GM12878 (cell line): ENCODE measurements around the gene ST7.

ENCODE experiments used
- CBX5 ChIP-seq: sonication (generic); IDR thresholded peaks from 2 replicates; pipeline ENCODE4 v1.6.1; 2016; ENCODE audit warnings: low read depth, moderate library complexity, mild to moderate bottlenecking, inconsistent platforms
- CTCF ChIP-seq, 3 experiments: IDR thresholded peaks in 2 of 3; conservative IDR thresholded peaks in 1 of 3; 2 replicates each; pipeline ENCODE4 v1.5.1; 2011; ENCODE audit warnings: low read depth in 3 of 3, low read length in 3 of 3, mild to moderate bottlenecking in 3 of 3, control low read depth in 2 of 3, moderate library complexity in 2 of 3, inconsistent platforms in 1 of 3, mixed read lengths in 1 of 3; ENCODE audit not compliant: control insufficient read depth in 2 of 3, insufficient read depth in 1 of 3; ENCODE audit errors: extremely low read depth in 1 of 3
- EP300 ChIP-seq, 2 experiments: fragments of 150-350 bp in 1 of 2; IDR thresholded peaks; 2 replicates each; pipeline ENCODE4 v1.6.1; 2011 to 2012; ENCODE audit warnings: low read depth in 2 of 2, low read length in 2 of 2, borderline replicate concordance in 1 of 2, improper control_type of control experiment in 1 of 2, inconsistent platforms in 1 of 2; ENCODE audit not compliant: control insufficient read depth in 1 of 2
- EZH2 ChIP-seq: IDR thresholded peaks from 2 replicates; pipeline ENCODE4 v1.6.1; 2012; ENCODE audit warnings: low read depth, mild to moderate bottlenecking, control low read depth, inconsistent platforms, low read length, borderline replicate concordance; ENCODE audit not compliant: control insufficient read depth
- FOS ChIP-seq: IDR thresholded peaks from 3 replicates; pipeline ENCODE4 v1.6.1; 2011; ENCODE audit warnings: borderline replicate concordance; ENCODE audit not compliant: insufficient read length; ENCODE audit errors: extremely low read depth
- MYC ChIP-seq: IDR thresholded peaks from 2 replicates; pipeline ENCODE4 v1.6.1; 2011; ENCODE audit warnings: mild to moderate bottlenecking, low read length, moderate library complexity, inconsistent platforms; ENCODE audit not compliant: insufficient read depth, insufficient replicate concordance, insufficient read length, severe bottlenecking
- NFYB ChIP-seq: IDR thresholded peaks from 2 replicates; pipeline ENCODE4 v1.6.1; 2011; ENCODE audit warnings: low read depth, mild to moderate bottlenecking, low read length, improper control_type of control experiment, moderate library complexity; ENCODE audit not compliant: insufficient read depth
- POLR2AphosphoS5 ChIP-seq: IDR thresholded peaks from 2 replicates; pipeline ENCODE4 v1.6.1; 2011; ENCODE audit warnings: mild to moderate bottlenecking, low read length, inconsistent platforms
- RAD21 ChIP-seq: IDR thresholded peaks from 2 replicates; pipeline ENCODE4 v1.6.1; 2011; ENCODE audit warnings: mild to moderate bottlenecking, low read depth, low read length, moderate library complexity; ENCODE audit not compliant: insufficient read depth
- RCOR1 ChIP-seq: conservative IDR thresholded peaks from 2 replicates; pipeline ENCODE4 v1.6.1; 2012; ENCODE audit warnings: low read depth, low read length, improper control_type of control experiment
- SMC3 ChIP-seq: IDR thresholded peaks from 2 replicates; pipeline ENCODE4 v1.6.1; 2011; ENCODE audit warnings: low read length, improper control_type of control experiment, borderline replicate concordance
- ZNF687 ChIP-seq: fragments of 450-650 bp; IDR thresholded peaks from 2 replicates; pipeline ENCODE4 v1.6.1; 2017; ENCODE audit warnings: mild to moderate bottlenecking, moderate library complexity
- ZSCAN29 ChIP-seq: fragments of 450-650 bp; IDR thresholded peaks from 2 replicates; pipeline ENCODE4 v1.6.1; 2017; ENCODE audit warnings: mild to moderate bottlenecking, moderate library complexity
- TF ChIP-seq, protein P1 (sequence below): IDR thresholded peaks from 2 replicates; pipeline ENCODE4 v1.6.1; 2012; ENCODE audit warnings: low read depth, low read length, improper control_type of control experiment

DNA sequence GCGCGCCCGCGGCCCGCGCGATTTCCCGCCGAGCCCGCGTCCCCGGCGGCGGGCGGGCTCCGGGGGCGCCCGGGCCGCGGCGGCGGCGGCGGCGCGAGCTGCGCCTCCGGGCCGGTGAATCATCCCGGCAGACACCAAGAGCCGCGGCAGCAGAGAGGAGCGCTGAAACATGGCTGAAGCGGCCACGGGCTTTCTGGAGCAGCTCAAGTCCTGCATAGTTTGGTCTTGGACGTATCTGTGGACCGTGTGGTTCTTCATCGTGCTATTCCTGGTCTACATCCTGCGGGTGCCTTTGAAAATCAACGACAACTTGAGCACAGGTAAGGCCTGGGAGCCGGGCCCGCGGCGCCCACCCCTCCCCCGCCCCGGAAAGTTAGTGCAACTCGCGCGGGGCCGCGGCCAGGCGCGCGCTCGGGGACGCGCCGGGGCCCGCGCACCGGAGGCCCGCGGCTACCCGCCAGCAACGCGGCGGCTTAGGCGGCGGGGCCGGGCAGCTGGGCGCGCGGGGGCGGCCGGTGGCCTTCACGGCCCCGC lies at the start of gene ST7:
- TF ChIP-seq ZSCAN29 (no peak), RCOR1 (no peak), EP300 (IDR thresholded peaks at IDR 0.05; ENCODE audit: borderline replicate concordance in 1 of 2, control insufficient read depth in 1 of 2, low read depth in 2 of 2, low read length in 2 of 2) (no peak; a peak in 1 of 4 replicates), NFYB (no peak), EZH2 (no peak), CTCF (IDR thresholded peaks at IDR 0.05 in 2 of 3, conservative IDR thresholded peaks at IDR 0.05 in 1 of 3; ENCODE audit: control insufficient read depth in 2 of 3, extremely low read depth in 1 of 3, insufficient read depth in 1 of 3, low read depth in 3 of 3, low read length in 3 of 3) (no peak), CBX5 (peak; percentile 59; the same call in 1 of the 2 replicates), FOS (no peak), MYC (no peak), SMC3 (no peak), POLR2AphosphoS5 (peak; percentile 66; the same call in 1 of the 2 replicates), ZNF687 (peak; percentile 33; the same call in 1 of the 2 replicates), RAD21 (no peak)
- TF ChIP-seq, protein P1, sequence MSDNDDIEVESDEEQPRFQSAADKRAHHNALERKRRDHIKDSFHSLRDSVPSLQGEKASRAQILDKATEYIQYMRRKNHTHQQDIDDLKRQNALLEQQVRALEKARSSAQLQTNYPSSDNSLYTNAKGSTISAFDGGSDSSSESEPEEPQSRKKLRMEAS = no peak
